ENCODE results near the gene ZBTB26. TPM values are rescaled to one million over a fixed set of nuclear protein-coding genes. Genes with fewer than 3 reads are reported as not detected.
"Not testable (repeated sequence)": the region's sequence is repeated elsewhere in the genome, so short reads cannot be mapped to it uniquely, and the experiment has no call there.

ZBTB26 gene
- total RNA-seq, 2 donors from 2014 or later = 6.0 to 11.3 TPM

GRCh38 chr9:122904823-122905710 is 26.2 kb downstream of the ZBTB26 start, which contains the start of gene RC3H2:
Gene RC3H2 (minus strand): TSS chr9:122905359. CDS start chr9:122897509, 7,850 bp downstream.
- no peaks in the 10 kb centered on the region for H3K4me1 Mint-ChIP-seq
- no peaks in the 10 kb centered on the region for H3K27me3 Mint-ChIP-seq
- peaks cover 45% of the 10 kb centered on the region for H3K36me3 Mint-ChIP-seq (ENCODE audit: low read depth)
- ATAC-seq (replicated peaks) = peak; percentile 92
- H3K27ac Mint-ChIP-seq = peak within 1 kb of the TSS; percentile 89
- no peaks in the 10 kb centered on the region for H3K9me3 Mint-ChIP-seq
- peak within 1 kb of the TSS; percentile 84 for H3K4me3 Mint-ChIP-seq

GRCh38 chr9:122904466-122904822 is 26.9 kb downstream of the ZBTB26 start:
- peak overlapping the region; percentile 89 for H3K27ac Mint-ChIP-seq
- peaks cover 43% of the 10 kb centered on the region for H3K36me3 Mint-ChIP-seq (ENCODE audit: low read depth)
- peak; percentile 28 for ATAC-seq (replicated peaks)
- H3K4me1 Mint-ChIP-seq = peaks cover 2% of the 10 kb centered on the region
- no peaks in the 10 kb centered on the region for H3K27me3 Mint-ChIP-seq
- H3K4me3 Mint-ChIP-seq = peak overlapping the region; percentile 84
- no peaks in the 10 kb centered on the region for H3K9me3 Mint-ChIP-seq

- Mint-ChIP-seq H3K36me3 (ENCODE audit: low read depth) (peaks cover 59% of the 10 kb centered on the region), H3K9me3 (no peaks in the 10 kb centered on the region), H3K27ac (peak overlapping the region; percentile 69), H3K4me1 (peaks cover 11% of the 10 kb centered on the region), H3K4me3 (peak overlapping the region; percentile 64), H3K27me3 (no peaks in the 10 kb centered on the region)
- ATAC-seq (replicated peaks) = no peak
Observed at GRCh38 chr9:122900791-122901190, 30.5 kb downstream of the ZBTB26 start.

- Mint-ChIP-seq H3K9me3 (no peaks in the 10 kb centered on the region), H3K4me1 (peaks cover 11% of the 10 kb centered on the region), H3K27ac (peak overlapping the region; percentile 74), H3K27me3 (no peaks in the 10 kb centered on the region), H3K4me3 (peak overlapping the region; percentile 51), H3K36me3 (ENCODE audit: low read depth) (peaks cover 66% of the 10 kb centered on the region)
- ATAC-seq (replicated peaks) = peak; percentile 73
Observed at GRCh38 chr9:122897969-122898368, 33.3 kb downstream of the ZBTB26 start.

- Mint-ChIP-seq H3K36me3 (ENCODE audit: low read depth) (peaks cover 85% of the 10 kb centered on the region), H3K27ac (no peak overlapping the region), H3K27me3 (no peaks in the 10 kb centered on the region), H3K9me3 (no peaks in the 10 kb centered on the region), H3K4me1 (no peaks in the 10 kb centered on the region), H3K4me3 (no peak overlapping the region)
- no peak for ATAC-seq (replicated peaks)
Observed at GRCh38 chr9:122888480-122888879, 42.8 kb downstream of the ZBTB26 start.

- Mint-ChIP-seq H3K27me3 (no peaks in the 10 kb centered on the region), H3K4me3 (no peak overlapping the region), H3K4me1 (no peaks in the 10 kb centered on the region), H3K27ac (peak overlapping the region; percentile 73), H3K36me3 (ENCODE audit: low read depth) (peaks cover 85% of the 10 kb centered on the region), H3K9me3 (no peaks in the 10 kb centered on the region)
- no peak for ATAC-seq (replicated peaks)
Observed at GRCh38 chr9:122883125-122883524, 48.2 kb downstream of the ZBTB26 start.

- Mint-ChIP-seq H3K36me3 (ENCODE audit: low read depth) (peaks cover 96% of the 10 kb centered on the region), H3K4me1 (no peaks in the 10 kb centered on the region), H3K27ac (no peak overlapping the region), H3K9me3 (no peaks in the 10 kb centered on the region), H3K4me3 (no peak overlapping the region), H3K27me3 (no peaks in the 10 kb centered on the region)
- no peak for ATAC-seq (replicated peaks)
Observed at GRCh38 chr9:122879443-122879842, 51.9 kb downstream of the ZBTB26 start.

GRCh38 chr9:122875523-122875922 is 55.8 kb downstream of the ZBTB26 start:
- no peak for ATAC-seq (replicated peaks)
- H3K36me3 Mint-ChIP-seq (ENCODE audit: low read depth) = peaks cover 100% of the 10 kb centered on the region
- no peak overlapping the region for H3K4me3 Mint-ChIP-seq
- no peaks in the 10 kb centered on the region for H3K4me1 Mint-ChIP-seq
- no peaks in the 10 kb centered on the region for H3K27me3 Mint-ChIP-seq
- peak overlapping the region; percentile 55 for H3K27ac Mint-ChIP-seq
- H3K9me3 Mint-ChIP-seq = no peaks in the 10 kb centered on the region

GRCh38 chr9:122867276-122867675 is 64.0 kb downstream of the ZBTB26 start:
- peaks cover 74% of the 10 kb centered on the region for H3K36me3 Mint-ChIP-seq (ENCODE audit: low read depth)
- H3K27ac Mint-ChIP-seq; ATAC-seq (replicated peaks); H3K4me1 Mint-ChIP-seq; H3K4me3 Mint-ChIP-seq; H3K9me3 Mint-ChIP-seq; H3K27me3 Mint-ChIP-seq: not testable (repeated sequence)

GRCh38 chr9:122866079-122866478 is 65.2 kb downstream of the ZBTB26 start:
- ATAC-seq (replicated peaks) = no peak
- no peaks in the 10 kb centered on the region for H3K9me3 Mint-ChIP-seq
- H3K27ac Mint-ChIP-seq = no peak overlapping the region
- H3K4me3 Mint-ChIP-seq = no peak overlapping the region
- H3K36me3 Mint-ChIP-seq (ENCODE audit: low read depth) = peaks cover 71% of the 10 kb centered on the region
- H3K4me1 Mint-ChIP-seq = no peaks in the 10 kb centered on the region
- H3K27me3 Mint-ChIP-seq = no peaks in the 10 kb centered on the region

Other genes with a start within 250 kb of the ZBTB26 start
- not detected for gene OR1L4, start 207.5 kb downstream of the ZBTB26 start, total RNA-seq
- gene OR1L6, start 189.2 kb downstream of the ZBTB26 start, total RNA-seq = not detected
- gene OR5C1, start 142.6 kb downstream of the ZBTB26 start, total RNA-seq = not detected
- not detected for gene OR1K1, start 131.4 kb downstream of the ZBTB26 start, total RNA-seq
- gene PDCL, start 102.9 kb downstream of the ZBTB26 start, total RNA-seq = 10 to 100 TPM; 15.4 to 24.0 TPM
- gene RC3H2, start 26.2 kb downstream of the ZBTB26 start, total RNA-seq = 10 to 100 TPM; 41.2 to 46.5 TPM
- 10 to 100 TPM; 10.2 to 14.8 TPM for gene ZBTB6, start 18.2 kb downstream of the ZBTB26 start, total RNA-seq
- 10 to 100 TPM; 35.5 to 42.4 TPM for gene RABGAP1, start 9.5 kb upstream of the ZBTB26 start, total RNA-seq
- 1 to 10 TPM in 1 of 2 donors, under 1 TPM in 1; 0.95 to 1.5 TPM for gene GPR21, start 102.2 kb upstream of the ZBTB26 start, total RNA-seq

Data from activated T-helper 17 cell treated with anti-CD3 and anti-CD28 coated beads, Interleukin-2, amount 50 U/mL, for 72 hours (primary cell).